ENCODE results near the gene EMX1.

The EMX1 gene

GRCh38 chr2:72917138-72917876, at the start of gene EMX1:
EMX1 (plus strand) TSS chr2:72917519; CDS start chr2:72917853, 334 bp downstream.
- no peak for DNase-seq

GRCh38 chr2:72871060-72871459, 46.3 kb upstream of the EMX1 start:
- no peak for DNase-seq

DNA sequence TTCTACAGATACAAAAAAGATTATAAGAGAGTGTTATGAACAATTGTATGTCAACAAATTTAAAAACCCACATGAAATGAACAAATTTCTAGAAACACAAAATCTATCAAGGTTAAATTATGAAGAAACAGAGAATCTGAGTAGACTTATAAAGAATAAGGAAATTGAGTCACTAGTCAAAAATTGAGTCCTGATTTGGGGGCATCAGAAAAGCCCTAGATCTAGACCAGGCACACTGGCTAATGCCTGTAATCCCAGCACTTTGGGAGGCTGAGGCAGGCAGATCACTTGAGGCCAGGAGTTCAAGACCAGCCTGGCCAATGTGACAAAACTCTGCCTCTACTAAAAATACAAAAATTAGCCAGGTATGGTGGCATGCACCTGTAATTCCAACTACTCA, 45.4 kb upstream of the EMX1 start:
- no peak for DNase-seq

DNA sequence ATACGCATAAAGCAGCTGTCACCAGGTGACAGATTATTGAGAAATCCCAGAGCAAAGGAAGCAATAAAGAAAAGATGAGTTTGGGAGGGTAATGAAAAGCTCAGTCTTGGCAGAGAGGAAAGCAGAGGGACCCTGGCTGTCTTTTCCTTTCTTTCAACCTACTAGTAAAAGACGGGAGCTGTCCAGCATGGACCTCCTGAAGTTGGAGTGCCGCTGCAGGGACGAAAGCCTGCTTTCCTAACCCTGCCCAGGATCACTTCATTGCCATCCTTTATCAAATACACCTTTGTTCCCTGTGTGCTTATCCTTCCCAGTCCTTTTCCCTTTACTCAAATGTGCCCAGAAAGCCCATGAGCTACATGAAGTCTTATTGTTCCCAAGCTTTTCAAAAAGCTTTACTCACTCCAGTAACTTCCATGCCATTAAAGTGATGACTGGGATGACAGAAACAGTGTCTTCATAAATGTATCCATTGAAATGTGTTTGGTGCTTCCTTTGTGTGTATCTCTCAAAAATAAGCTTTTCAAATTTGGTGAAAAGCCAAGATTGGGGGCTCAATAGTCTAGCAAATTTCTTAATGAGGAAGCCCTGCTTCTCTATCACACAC, 33.9 kb upstream of the EMX1 start:
- no peak for DNase-seq

GRCh38 chr2:72886505-72887031, 30.8 kb upstream of the EMX1 start:
- no peak for DNase-seq

- DNase-seq: peak; percentile 12
These were observed 30.1 kb upstream of the EMX1 start, which contains the start of gene SPR for GRCh38 chr2:72887032-72887739. SPR (plus strand) TSS chr2:72887408; CDS start chr2:72887433, 25 bp downstream.

GRCh38 chr2:72887740-72888437, 29.4 kb upstream of the EMX1 start:
- peak; percentile 40 for DNase-seq

- no peak for DNase-seq
These were observed 28.7 kb upstream of the EMX1 start for GRCh38 chr2:72888438-72889202.

- no peak for DNase-seq
These were observed 27.3 kb upstream of the EMX1 start for GRCh38 chr2:72889991-72890390.

DNA sequence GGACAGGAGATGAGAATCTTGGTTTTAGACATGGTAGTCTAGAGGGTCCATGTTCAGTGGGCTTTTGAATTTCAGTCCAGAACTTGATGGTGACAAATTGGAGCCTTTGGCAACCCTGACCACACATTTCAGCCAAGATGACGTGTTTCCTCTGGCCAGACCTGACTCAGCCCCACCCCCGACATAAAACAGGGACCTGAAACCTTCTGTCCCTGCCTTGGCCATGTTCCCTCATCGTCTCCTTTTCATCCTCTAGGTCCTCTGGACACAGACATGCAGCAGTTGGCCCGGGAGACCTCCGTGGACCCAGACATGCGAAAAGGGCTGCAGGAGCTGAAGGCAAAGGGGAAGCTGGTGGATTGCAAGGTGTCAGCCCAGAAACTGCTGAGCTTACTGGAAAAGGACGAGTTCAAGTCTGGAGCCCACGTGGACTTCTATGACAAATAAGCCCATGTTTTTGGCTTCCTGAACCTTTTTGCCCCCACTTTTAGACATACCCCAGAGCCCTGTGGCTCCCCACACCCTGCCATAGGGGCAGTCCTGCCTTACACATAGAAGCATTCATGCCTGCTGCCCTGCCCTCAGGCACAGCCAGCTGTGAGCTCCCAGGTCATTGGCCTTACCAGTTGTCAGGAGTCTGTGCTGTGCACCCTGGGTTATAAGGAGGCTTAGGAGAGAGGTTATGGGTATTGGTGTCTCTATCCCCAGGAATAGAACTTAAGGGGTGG, 26.1 kb upstream of the EMX1 start:
- DNase-seq: no peak

GRCh38 chr2:72892506-72893173, 24.7 kb upstream of the EMX1 start:
- no peak for DNase-seq

- no peak for DNase-seq
These were observed 23.6 kb upstream of the EMX1 start for GRCh38 chr2:72893594-72894319.

DNA sequence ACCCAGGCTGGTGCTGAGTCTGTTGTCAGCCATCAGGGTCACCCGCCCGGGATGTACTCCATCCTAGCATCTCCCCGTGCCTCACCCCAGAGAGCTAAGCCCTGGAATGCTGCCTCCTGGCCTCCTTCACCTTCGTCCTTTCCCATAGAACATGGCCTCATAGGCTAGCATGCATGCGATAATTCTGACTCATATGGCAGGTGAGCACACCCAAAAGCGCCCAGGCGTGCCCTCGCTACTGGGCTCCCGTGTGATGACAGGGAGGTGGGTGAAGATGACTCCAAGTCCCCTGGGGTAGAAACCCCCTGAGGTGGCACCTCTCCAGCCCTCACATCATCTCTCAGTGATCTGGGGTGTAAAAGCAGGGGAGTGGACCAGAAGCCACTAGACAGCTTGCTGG, 22.8 kb upstream of the EMX1 start:
- DNase-seq: no peak

GRCh38 chr2:72895154-72895553, 22.2 kb upstream of the EMX1 start:
- no peak for DNase-seq

DNA sequence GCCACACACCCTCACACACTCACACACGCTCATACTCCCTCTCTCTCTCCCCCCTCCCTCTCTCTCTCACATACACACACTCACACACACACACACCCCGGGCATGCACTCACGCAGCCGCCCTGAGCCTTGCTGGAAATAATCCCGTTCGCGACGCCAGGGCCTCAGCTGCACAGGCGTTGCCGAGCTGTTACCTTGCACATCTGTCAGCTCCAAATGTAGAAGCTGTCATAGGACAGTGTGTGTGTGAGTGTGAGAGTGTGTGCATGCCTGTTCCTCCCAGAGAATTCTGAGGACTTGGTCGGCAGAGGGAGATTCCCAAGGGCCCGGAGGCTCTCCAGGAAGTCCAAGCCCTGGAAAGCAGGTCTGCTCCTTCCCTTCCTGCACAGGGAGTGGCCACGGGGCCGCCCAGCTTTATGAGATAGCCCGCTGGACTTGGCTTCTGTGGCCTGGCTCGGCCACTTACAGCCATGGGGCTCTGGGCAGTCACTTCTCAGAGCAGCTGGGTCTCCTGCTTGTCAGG, 21.5 kb upstream of the EMX1 start:
- DNase-seq: no peak

DNA sequence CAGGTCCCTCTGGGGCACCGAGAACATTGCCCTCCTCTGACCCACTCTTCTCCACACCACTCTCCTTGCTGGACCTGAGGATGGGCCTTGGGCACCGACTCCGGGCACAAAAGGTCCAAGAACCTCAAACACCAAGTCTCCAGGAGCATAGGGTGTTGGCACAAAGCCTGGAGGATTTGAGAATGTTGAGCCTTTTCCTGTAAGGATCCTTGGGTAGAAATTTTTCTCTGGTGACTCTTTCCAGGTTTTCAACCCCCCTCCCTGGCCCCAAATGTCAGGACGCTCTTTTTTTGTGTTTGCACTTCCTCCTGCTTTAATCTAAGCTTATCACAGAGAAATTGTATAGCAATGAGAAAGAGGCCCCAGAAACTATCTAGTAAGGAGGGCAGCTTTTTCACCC, 20.9 kb upstream of the EMX1 start:
- DNase-seq: no peak

DNA sequence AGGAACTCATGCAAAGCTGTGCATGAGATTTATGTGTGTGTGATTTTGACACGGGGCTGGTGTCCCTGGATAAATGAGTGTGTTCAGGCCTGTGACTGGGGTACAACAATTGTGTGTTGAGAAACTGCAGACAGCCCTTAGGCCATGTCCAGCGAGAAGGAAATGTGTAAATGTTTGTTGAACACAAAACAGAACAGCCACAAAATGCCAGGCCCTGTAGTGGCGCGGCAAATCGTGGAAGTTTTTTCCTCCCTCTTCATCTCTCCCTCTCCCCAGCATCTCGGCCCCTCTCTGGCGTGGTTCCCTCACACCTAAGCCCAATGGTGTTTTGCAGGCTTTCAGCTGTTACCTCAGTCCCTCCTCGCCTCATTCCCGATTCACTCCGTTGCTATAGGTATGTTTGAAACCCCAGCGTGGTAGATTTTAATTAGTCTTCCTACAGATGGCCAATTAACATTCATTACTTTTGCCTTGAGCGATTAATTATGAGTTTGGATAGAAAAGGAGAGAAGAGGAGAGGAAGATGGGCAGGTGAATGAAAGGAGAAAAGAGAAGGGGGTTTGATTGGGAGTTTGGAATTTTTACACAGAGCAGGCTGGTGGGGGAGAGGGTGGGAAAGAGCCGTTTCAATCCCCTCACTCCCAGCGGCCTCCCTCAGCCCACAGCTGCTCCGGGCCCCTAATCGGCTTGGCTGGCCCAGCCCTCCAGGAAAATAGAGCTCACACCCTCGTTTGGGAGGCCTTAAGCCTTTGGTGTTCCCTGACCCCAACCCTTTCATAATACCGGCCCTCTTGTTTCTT, 19.3 kb upstream of the EMX1 start:
- DNase-seq: no peak

DNA sequence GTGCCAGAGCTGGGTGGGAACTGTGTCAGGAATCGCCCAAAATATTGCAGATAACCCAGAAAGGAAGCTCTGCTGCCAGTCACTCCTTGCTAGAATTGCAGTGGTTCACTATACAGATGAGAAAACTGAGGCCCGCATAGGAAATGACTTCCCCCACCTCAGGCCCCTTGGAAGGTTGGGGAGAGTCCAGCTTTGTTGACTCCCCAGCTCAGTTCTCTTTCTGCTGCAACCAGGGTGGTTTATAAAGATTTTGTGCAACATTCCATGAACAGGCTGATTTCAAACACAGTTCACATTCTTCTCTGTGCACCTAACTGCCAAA, 18.8 kb upstream of the EMX1 start:
- DNase-seq: no peak

- no peak for DNase-seq
These were observed 17.0 kb upstream of the EMX1 start for GRCh38 chr2:72900191-72900825.
